ENCODE data around the gene EIPR1. TPM values are rescaled to one million over a fixed set of nuclear protein-coding genes. Genes with fewer than 3 reads are reported as not detected.

The EIPR1 gene
- total and polyA plus RNA-seq, 2 experiments from 2014 or later = 17.4 to 46.3 TPM

- no peak for ATAC-seq
- Histone ChIP-seq H3K79me2 (replicated peaks; ENCODE audit: insufficient read depth) (no peaks in the 10 kb centered on the region; the same call in 1 of the 2 replicates), H3K4me3 (no peak overlapping the region), H3K36me3 (ENCODE audit: insufficient read depth) (no peaks in the 10 kb centered on the region), H3K27ac (ENCODE audit: low read depth) (no peak overlapping the region), H4K20me1 (replicated peaks; ENCODE audit: insufficient read depth) (no peaks in the 10 kb centered on the region), H2AFZ (no peak overlapping the region), H3K4me1 (ENCODE audit: insufficient read depth) (no peaks in the 10 kb centered on the region), H3K9me2 (ENCODE audit: insufficient read depth) (no peaks in the 10 kb centered on the region), H3K4me2 (no peak overlapping the region), H3F3A (replicated peaks; ENCODE audit: low read depth) (no peaks in the 10 kb centered on the region), H3K27me3 (ENCODE audit: insufficient read depth) (no peaks in the 10 kb centered on the region)
- H3K27me3 Mint-ChIP-seq (ENCODE audit: insufficient read depth, low read depth, poor library complexity) = no peaks in the 10 kb centered on the region
- H3K9me3 Mint-ChIP-seq = no peaks in the 10 kb centered on the region
- no peak overlapping the region for H3K4me3 Mint-ChIP-seq
- H3K27ac Mint-ChIP-seq = no peak overlapping the region
- TF ChIP-seq ZNF462 (CRISPR knock-in tag; IDR thresholded peaks at IDR 0.05) (no peak), POLR2AphosphoS5 (IDR thresholded peaks at IDR 0.05; ENCODE audit: low read depth) (no peak), CREB1 (CRISPR knock-in tag; IDR thresholded peaks at IDR 0.05; ENCODE audit: low read depth) (no peak), STAT1 (IDR thresholded peaks at IDR 0.05; ENCODE audit: unreplicated experiment) (no peak), JUNB (IDR thresholded peaks at IDR 0.05; ENCODE audit: unreplicated experiment) (no peak), ZNF331 (CRISPR knock-in tag; IDR thresholded peaks at IDR 0.05; ENCODE audit: low read depth) (no peak), ETS1 (IDR thresholded peaks at IDR 0.05) (no peak), REST (IDR thresholded peaks at IDR 0.05; ENCODE audit: unreplicated experiment) (no peak), EZH2phosphoT487 (IDR thresholded peaks at IDR 0.05; ENCODE audit: unreplicated experiment) (no peak), ZNF114 (CRISPR knock-in tag; IDR thresholded peaks at IDR 0.05) (no peak), CTCF (conservative IDR thresholded peaks at IDR 0.05; ENCODE audit: low read depth in 2 of 2) (no peak), NANOG (IDR thresholded peaks at IDR 0.05; ENCODE audit: borderline replicate concordance) (no peak), EZH2 (IDR thresholded peaks at IDR 0.05; ENCODE audit: low read depth, unreplicated experiment) (no peak)
- H3K36me3 Mint-ChIP-seq (ENCODE audit: low read depth) = peaks cover 4% of the 10 kb centered on the region; the same call in 1 of the 3 replicates
- no peak for DNase-seq (ENCODE audit: low spot score)
- peaks cover 14% of the 10 kb centered on the region; the same call in 2 of the 3 replicates for H3K4me1 Mint-ChIP-seq
Measured at GRCh38 chr2:3210257-3210656, 167.4 kb downstream of the EIPR1 start.
